ENCODE results near the gene UBR4.

Gene UBR4

DNA sequence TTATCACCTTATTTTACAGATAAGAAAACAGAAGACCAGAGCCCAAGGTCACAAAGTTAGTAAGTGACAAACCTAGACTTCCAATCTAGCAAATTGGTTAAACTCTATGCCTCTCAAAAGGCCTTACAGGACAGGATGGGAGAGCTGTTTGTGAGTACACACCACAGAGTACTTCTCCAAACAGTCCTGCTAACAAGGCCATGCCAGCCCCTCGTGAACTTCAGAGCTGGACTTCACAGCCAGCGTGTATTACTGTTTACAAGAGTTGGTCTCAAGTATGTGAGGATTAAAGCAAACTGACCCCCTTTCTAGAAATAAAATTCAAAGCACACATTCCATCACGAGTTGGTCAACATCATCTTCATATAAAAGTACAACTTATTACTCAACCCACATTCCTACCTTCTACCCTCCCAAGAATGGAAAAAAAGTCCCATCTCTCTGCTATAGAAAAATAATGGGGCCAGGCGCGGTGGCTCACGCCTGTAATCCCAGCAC lies 19.8 kb upstream of the UBR4 start:
- TF ChIP-seq, protein P1, sequence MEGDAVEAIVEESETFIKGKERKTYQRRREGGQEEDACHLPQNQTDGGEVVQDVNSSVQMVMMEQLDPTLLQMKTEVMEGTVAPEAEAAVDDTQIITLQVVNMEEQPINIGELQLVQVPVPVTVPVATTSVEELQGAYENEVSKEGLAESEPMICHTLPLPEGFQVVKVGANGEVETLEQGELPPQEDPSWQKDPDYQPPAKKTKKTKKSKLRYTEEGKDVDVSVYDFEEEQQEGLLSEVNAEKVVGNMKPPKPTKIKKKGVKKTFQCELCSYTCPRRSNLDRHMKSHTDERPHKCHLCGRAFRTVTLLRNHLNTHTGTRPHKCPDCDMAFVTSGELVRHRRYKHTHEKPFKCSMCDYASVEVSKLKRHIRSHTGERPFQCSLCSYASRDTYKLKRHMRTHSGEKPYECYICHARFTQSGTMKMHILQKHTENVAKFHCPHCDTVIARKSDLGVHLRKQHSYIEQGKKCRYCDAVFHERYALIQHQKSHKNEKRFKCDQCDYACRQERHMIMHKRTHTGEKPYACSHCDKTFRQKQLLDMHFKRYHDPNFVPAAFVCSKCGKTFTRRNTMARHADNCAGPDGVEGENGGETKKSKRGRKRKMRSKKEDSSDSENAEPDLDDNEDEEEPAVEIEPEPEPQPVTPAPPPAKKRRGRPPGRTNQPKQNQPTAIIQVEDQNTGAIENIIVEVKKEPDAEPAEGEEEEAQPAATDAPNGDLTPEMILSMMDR (IDR thresholded peaks at IDR 0.05; ENCODE audit: low read depth, low read length, missing control alignments), result no peak
- no peak for DNase-seq (ENCODE audit: extremely low read depth, low read depth)
- no peak overlapping the region for H3K4me3 ChIP-seq (replicated peaks; ENCODE audit: low read depth, low read length)

- TF ChIP-seq, protein P1 (IDR thresholded peaks at IDR 0.05; ENCODE audit: low read depth, low read length, missing control alignments), result no peak
- H3K4me3 ChIP-seq (replicated peaks; ENCODE audit: low read depth, low read length), result no peak overlapping the region
- no peak for DNase-seq (ENCODE audit: extremely low read depth, low read depth)
These were observed 19.2 kb upstream of the UBR4 start for GRCh38 chr1:19229229-19229628.

DNA sequence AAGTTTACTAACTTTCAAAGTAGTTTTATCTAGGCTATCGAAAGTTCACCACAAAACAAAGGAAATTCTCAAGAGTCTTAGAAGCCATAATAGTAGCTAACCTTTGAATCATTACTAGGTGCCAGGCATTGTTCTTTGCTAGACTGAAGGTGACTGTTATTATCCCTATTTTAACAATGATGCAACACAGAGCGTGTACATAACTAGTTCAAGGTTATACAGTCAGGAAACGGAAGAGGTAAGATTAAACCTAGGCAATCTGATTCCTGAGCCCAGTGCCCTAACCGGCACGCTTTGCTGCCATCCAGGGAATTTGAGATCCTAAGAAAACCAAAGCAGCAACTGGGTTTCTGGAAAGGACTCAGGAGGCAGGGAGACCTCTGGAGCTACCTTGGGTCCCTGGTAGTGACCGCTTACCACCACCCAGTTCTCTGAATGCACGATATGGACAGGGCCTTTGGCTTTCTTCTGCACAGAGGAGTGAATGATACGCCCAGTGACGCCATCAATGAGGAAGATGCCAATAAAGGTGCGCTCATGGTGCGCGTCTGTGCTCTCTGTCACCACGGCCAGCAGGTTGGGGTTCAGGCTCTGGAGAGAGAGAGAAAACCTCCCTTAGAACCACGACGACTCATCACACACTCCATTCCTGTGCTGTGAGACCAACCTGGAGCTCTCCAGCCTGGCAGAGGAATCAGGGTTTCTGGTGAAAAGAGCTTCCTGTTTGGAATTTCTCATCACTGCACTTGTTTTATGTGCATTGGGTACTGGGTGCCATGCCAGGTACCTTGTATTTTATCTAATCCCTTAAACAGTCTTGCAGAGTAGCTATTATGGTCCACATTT lies 13.1 kb upstream of the UBR4 start:
- no peak for DNase-seq (ENCODE audit: extremely low read depth, low read depth)
- H3K4me3 ChIP-seq (replicated peaks; ENCODE audit: low read depth, low read length), result no peak overlapping the region
- TF ChIP-seq, protein P1 (IDR thresholded peaks at IDR 0.05; ENCODE audit: low read depth, low read length, missing control alignments), result no peak

DNA sequence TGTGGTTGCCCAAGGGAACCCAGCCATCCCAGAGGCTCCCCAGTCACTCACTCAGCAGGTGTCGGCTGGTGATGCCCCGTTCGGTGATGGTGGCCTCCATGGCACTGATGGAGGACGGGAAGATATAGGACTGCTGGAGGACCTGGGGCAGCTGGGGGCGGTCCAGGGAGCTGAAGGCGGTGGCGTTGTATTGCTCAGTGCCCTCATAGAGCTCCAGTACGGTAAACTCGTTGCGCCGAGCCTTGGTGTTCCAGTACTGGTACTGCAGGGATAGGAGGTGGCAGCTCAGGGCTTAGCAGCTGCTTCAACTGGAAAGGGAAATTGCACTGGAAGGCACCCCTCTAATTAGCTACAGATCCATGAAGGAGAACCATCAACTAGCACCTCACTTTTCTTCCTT lies 12.5 kb upstream of the UBR4 start:
- no peak for DNase-seq (ENCODE audit: extremely low read depth, low read depth)
- H3K4me3 ChIP-seq (replicated peaks; ENCODE audit: low read depth, low read length), result no peak overlapping the region
- TF ChIP-seq, protein P1 (IDR thresholded peaks at IDR 0.05; ENCODE audit: low read depth, low read length, missing control alignments), result no peak

DNA sequence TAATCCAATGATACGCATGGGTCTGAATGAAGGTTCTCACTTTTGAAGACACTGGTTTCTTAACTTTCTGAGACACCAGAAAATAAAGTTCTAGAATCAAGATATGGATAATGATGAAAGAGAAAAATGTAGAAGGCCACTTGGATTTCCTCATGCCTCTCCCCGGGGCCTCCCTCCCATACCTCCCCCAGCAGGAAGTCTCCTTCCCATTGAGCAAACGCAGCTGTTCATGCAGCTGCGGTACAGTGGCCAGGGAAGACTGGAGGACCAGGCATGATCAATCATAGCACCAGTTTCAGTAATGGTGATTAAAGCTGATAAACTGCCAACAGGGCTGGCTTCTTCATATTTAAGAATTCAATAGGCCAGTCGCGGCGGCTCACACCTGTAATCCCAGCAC lies 10.9 kb upstream of the UBR4 start:
- TF ChIP-seq, protein P1 (IDR thresholded peaks at IDR 0.05; ENCODE audit: low read depth, low read length, missing control alignments), result no peak
- no peak overlapping the region for H3K4me3 ChIP-seq (replicated peaks; ENCODE audit: low read depth, low read length)
- DNase-seq (ENCODE audit: extremely low read depth, low read depth), result no peak

GRCh38 chr1:19220080-19220846 lies 10.2 kb upstream of the UBR4 start:
- H3K4me3 ChIP-seq (replicated peaks; ENCODE audit: low read depth, low read length), result no peak overlapping the region
- TF ChIP-seq, protein P1 (IDR thresholded peaks at IDR 0.05; ENCODE audit: low read depth, low read length, missing control alignments), result no peak
- DNase-seq (ENCODE audit: extremely low read depth, low read depth), result no peak
